Endothelial cell of umbilical vein (primary cell): ENCODE measurements around the gene NT5C. TPM values are rescaled to one million over a fixed set of nuclear protein-coding genes. Genes with fewer than 3 reads are reported as not detected.

Source experiments
- BruUV-seq: library from RNA; stranded (reverse); fragments of 400-500 nt; replicated peaks from 2 replicates; lab custom pipeline; 2021; lab: Mats Ljungman, UMichigan
- CTCF ChIA-PET: fragments of 300-600, 350-600 bp; sonication (Branson Sonifier 250); formaldehyde crosslinking; loops from one replicate; lab custom pipeline; 2021; ENCODE audit warnings: antibody characterized with exemption, inconsistent platforms; lab: Charles Lee
- POLR2A ChIA-PET: fragments of 300-600, 350-600 bp; sonication (Branson Sonifier 250); formaldehyde crosslinking; loops from one replicate; lab custom pipeline; 2021; ENCODE audit warnings: antibody characterized with exemption, inconsistent platforms; lab: Charles Lee
- DNase-seq: peaks from one replicate; pipeline ENCODE4 v3.0.0-alpha.2; 2011; ENCODE audit warnings: low read depth, low spot score
- FAIRE-seq: peaks from 2 replicates; lab custom pipeline; 2011; peaks lifted over from hg19 to GRCh38; lab: Jason Lieb, UNC
- H2AFZ ChIP-seq: 2 replicates; pipeline ENCODE4 v1.6.0; 2012; ENCODE audit warnings: low read depth, low read length, control low read depth, inconsistent platforms
- H3K27ac ChIP-seq: 2 replicates; pipeline ENCODE4 v1.5.1; 2011; ENCODE audit warnings: low read depth, mild to moderate bottlenecking, control low read depth, low read length, moderate library complexity; ENCODE audit not compliant: insufficient read depth
- H3K27me3 ChIP-seq, 2 experiments: 2 replicates each; pipeline versions ENCODE4 v1.6.0 to v1.6.1; 2011; ENCODE audit warnings: low read length in 2 of 2, mixed read lengths in 1 of 2; ENCODE audit not compliant: control insufficient read depth in 2 of 2, insufficient read depth in 2 of 2
- H3K36me3 ChIP-seq, 2 experiments: 2 replicates in 1 of 2; 3 replicates in 1 of 2; pipeline ENCODE4 v1.5.1; 2011; ENCODE audit warnings: low read length in 2 of 2, mild to moderate bottlenecking in 1 of 2, moderate library complexity in 1 of 2; ENCODE audit not compliant: control insufficient read depth in 2 of 2, insufficient read depth in 2 of 2; ENCODE audit errors: extremely low read depth in 1 of 2
- H3K4me1 ChIP-seq: 3 replicates; pipeline ENCODE4 v1.5.1; 2011; ENCODE audit warnings: mild to moderate bottlenecking, low read length; ENCODE audit not compliant: control insufficient read depth, insufficient read depth; ENCODE audit errors: extremely low read depth
- H3K4me2 ChIP-seq: 2 replicates; pipeline ENCODE4 v1.6.1; 2011; ENCODE audit warnings: low read length, control low read depth, mixed read lengths; ENCODE audit not compliant: insufficient read depth
- H3K4me3 ChIP-seq, 3 experiments: fragments of 200-600 bp in 1 of 3; sonication (generic), shearing (Covaris generic) in 1 of 3; replicated peaks in 1 of 3; 2 replicates each; pipeline ENCODE4 v1.5.1; 2011 to 2016; ENCODE audit warnings: control low read depth in 3 of 3, low read length in 3 of 3, mild to moderate bottlenecking in 2 of 3, inconsistent platforms in 1 of 3, low read depth in 1 of 3, moderate library complexity in 1 of 3; ENCODE audit not compliant: insufficient read depth in 1 of 3
- H3K79me2 ChIP-seq: 2 replicates; pipeline ENCODE4 v1.6.0; 2012; ENCODE audit warnings: low read length, inconsistent platforms; ENCODE audit not compliant: control insufficient read depth, insufficient read depth
- H3K9ac ChIP-seq: replicated peaks from 2 replicates; pipeline ENCODE3; 2011; ENCODE audit warnings: low read length, control low read depth; ENCODE audit not compliant: insufficient read depth; ENCODE audit errors: extremely low read depth
- H3K9me1 ChIP-seq: replicated peaks from 3 replicates; pipeline ENCODE4 v1.6.0; 2011; ENCODE audit warnings: mild to moderate bottlenecking, low read length; ENCODE audit not compliant: control insufficient read depth, insufficient read depth; ENCODE audit errors: extremely low read depth
- H3K9me3 ChIP-seq: replicated peaks from 2 replicates; pipeline ENCODE4 v1.5.1; 2012; ENCODE audit warnings: low read length, inconsistent platforms; ENCODE audit not compliant: control insufficient read depth, insufficient read depth
- H4K20me1 ChIP-seq: replicated peaks from 2 replicates; pipeline ENCODE3; 2011; ENCODE audit warnings: mild to moderate bottlenecking, low read length; ENCODE audit not compliant: control insufficient read depth, insufficient read depth; ENCODE audit errors: extremely low read depth
- EZH2 ChIP-seq: IDR thresholded peaks from 2 replicates; pipeline ENCODE4 v1.6.1; 2012; ENCODE audit warnings: borderline replicate concordance, low read depth, mild to moderate bottlenecking, moderate library complexity, low read length, inconsistent platforms; ENCODE audit not compliant: severe bottlenecking
- FOS ChIP-seq: IDR thresholded peaks from 2 replicates; pipeline ENCODE4 v1.6.1; 2011; ENCODE audit warnings: mild to moderate bottlenecking, low read length, moderate library complexity, borderline replicate concordance; ENCODE audit not compliant: insufficient read depth
- GATA2 ChIP-seq: IDR thresholded peaks from 2 replicates; pipeline ENCODE4 v1.7.0; 2011; ENCODE audit warnings: low read depth, mild to moderate bottlenecking, moderate library complexity, mixed read lengths, low read length; ENCODE audit not compliant: insufficient read length, insufficient read depth
- JUN ChIP-seq: IDR thresholded peaks from 2 replicates; pipeline ENCODE4 v1.6.1; 2011; ENCODE audit warnings: borderline replicate concordance, low read depth; ENCODE audit not compliant: insufficient read length, insufficient read depth
- MYC ChIP-seq: IDR thresholded peaks from one replicate; pipeline ENCODE4 v1.6.1; 2011; ENCODE audit warnings: mild to moderate bottlenecking, low read depth, low read length
- POLR2A ChIP-seq: IDR thresholded peaks from 2 replicates; pipeline ENCODE4 v1.6.1; 2012; ENCODE audit warnings: low read depth, mild to moderate bottlenecking, control low read depth, low read length
- POLR2AphosphoS5 ChIP-seq: IDR thresholded peaks from 2 replicates; pipeline ENCODE4 v1.6.1; 2012; ENCODE audit warnings: low read depth, mild to moderate bottlenecking, control low read depth, low read length, moderate library complexity; ENCODE audit not compliant: insufficient read depth
- dilution Hi-C: fragments of 300-500 bp; cut with MboI; formaldehyde crosslinking; loops from one replicate; pipeline ENCODE4 v1.15.0; 2019; ENCODE audit warnings: low sequenced_read_pairs; ENCODE audit not compliant: extremely low pct_ligation_motif_present
- intact Hi-C: fragments of 100-400 bp; cut with micrococcal nuclease; formaldehyde crosslinking; loops from one replicate; pipeline ENCODE4 v1.10.0; 2022
- polyA plus RNA-seq, 4 experiments: library from polyadenylated mRNA; depleted of rRNA in 3 of 4; stranded (reverse) in 3 of 4; unstranded in 1 of 4; fragments of >200 nt; gene quantifications; 2 replicates each; pipeline versions ENCODE4 v1.2.1 to v1.2.3, GENCODE V29; 2011 to 2012; ENCODE audit warnings: missing spikeins in 1 of 4
- total RNA-seq: library from RNA; stranded (reverse); gene quantifications from 2 replicates; pipeline ENCODE4 v1.2.3, GENCODE V29; 2021
- TF ChIP-seq, protein P1 (sequence below), 2 donors: IDR thresholded peaks; 1 replicate in 1 of 2; 2 replicates in 1 of 2; pipeline ENCODE4 v1.5.1; 2011; ENCODE audit warnings: low read length in 2 of 2, mild to moderate bottlenecking in 2 of 2, moderate library complexity in 2 of 2, control low read depth in 1 of 2, inconsistent platforms in 1 of 2, low read depth in 1 of 2; ENCODE audit not compliant: insufficient read depth in 1 of 2; ENCODE audit errors: extremely low read depth in 1 of 2
- TF ChIP-seq, protein P2 (sequence below): IDR thresholded peaks from 2 replicates; pipeline ENCODE4 v1.6.1; 2011; ENCODE audit not compliant: insufficient read depth, insufficient read length

The NT5C gene
- total and polyA plus RNA-seq, 2 donors (not counting 3 experiments of a cell fraction or from before 2014, with no cell fraction given) = 29.1 to 39.2 TPM

DNA sequence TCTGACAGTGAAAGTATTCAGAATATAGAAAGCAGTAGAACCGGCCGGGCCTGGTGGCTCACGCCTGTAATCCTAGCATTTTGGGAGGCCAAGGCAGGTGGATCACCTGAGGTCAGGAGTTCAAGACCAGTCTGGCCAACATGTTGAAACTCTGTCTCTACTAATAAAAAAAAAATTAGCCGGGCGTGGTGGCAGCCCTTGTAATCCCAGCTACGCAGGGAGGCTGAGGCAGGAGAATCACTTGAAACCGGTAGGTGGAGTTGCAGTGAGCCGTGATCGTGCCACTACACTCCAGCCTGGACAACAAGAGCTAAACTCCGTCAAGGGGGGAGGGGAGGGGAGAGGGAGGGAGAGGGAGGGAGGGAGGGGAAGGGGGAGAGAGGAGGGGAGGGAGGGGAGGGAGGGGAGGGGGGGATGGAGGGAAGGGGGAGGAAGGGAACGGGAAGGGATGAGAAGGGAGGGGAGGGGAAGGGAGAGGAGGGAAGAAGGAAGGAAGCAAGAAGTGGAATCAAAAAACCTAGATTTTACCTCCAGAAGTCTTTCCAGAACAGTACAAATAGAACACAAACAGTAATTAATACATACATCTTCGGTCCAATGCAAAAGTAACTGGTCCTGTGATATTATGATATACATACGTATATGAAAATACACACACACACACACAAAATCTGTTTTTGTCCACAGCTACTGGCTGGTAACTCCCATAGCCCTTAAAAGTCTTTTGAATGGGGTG is 10.9 kb upstream of the NT5C start:
- Histone ChIP-seq H4K20me1 (no peaks in the 10 kb centered on the region), H3K4me2 (no peak overlapping the region), H3K9me1 (no peaks in the 10 kb centered on the region), H3K36me3 (peaks cover 23 to 37% of the 10 kb centered on the region in 2 experiments), H3K27me3 (no peaks in the 10 kb centered on the region), H3K9ac (no peak overlapping the region), H3K4me3 (no peak overlapping the region), H3K9me3 (no peaks in the 10 kb centered on the region), H3K27ac (no peak overlapping the region), H3K4me1 (no peaks in the 10 kb centered on the region), H2AFZ (no peak overlapping the region), H3K79me2 (peaks cover 41% of the 10 kb centered on the region)
- FAIRE-seq = no peak
- intact Hi-C loops (no loop called here), dilution Hi-C loops (no loop called here)
- ChIA-PET POLR2A (interaction anchor here (0.5 to 1.6 kb wide), 2 partner anchors 12 to 25 kb away, joined by 3 to 5 read pairs; partner anchors contain the start of gene JPT1), CTCF (interaction anchor here (1.2 to 2.2 kb wide), 2 partner anchors 28 to 29 kb away, joined by 4 to 7 read pairs; no protein-coding TSS in a partner anchor)
- TF ChIP-seq FOS = no peak
- no peak for TF ChIP-seq POLR2AphosphoS5
- TF ChIP-seq, protein P1, sequence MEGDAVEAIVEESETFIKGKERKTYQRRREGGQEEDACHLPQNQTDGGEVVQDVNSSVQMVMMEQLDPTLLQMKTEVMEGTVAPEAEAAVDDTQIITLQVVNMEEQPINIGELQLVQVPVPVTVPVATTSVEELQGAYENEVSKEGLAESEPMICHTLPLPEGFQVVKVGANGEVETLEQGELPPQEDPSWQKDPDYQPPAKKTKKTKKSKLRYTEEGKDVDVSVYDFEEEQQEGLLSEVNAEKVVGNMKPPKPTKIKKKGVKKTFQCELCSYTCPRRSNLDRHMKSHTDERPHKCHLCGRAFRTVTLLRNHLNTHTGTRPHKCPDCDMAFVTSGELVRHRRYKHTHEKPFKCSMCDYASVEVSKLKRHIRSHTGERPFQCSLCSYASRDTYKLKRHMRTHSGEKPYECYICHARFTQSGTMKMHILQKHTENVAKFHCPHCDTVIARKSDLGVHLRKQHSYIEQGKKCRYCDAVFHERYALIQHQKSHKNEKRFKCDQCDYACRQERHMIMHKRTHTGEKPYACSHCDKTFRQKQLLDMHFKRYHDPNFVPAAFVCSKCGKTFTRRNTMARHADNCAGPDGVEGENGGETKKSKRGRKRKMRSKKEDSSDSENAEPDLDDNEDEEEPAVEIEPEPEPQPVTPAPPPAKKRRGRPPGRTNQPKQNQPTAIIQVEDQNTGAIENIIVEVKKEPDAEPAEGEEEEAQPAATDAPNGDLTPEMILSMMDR (IDR thresholded peaks at IDR 0.05; ENCODE audit: extremely low read depth in 1 of 2, insufficient read depth in 1 of 2, low read depth in 1 of 2, low read length in 2 of 2) = no peak
- TF ChIP-seq, protein P2, sequence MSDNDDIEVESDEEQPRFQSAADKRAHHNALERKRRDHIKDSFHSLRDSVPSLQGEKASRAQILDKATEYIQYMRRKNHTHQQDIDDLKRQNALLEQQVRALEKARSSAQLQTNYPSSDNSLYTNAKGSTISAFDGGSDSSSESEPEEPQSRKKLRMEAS = no peak
- no peak for TF ChIP-seq GATA2
- TF ChIP-seq MYC = no peak
- no peak for TF ChIP-seq JUN
- no peak for TF ChIP-seq EZH2
- TF ChIP-seq POLR2A = no peak
- no TSS peak for BruUV-seq
- no peak for DNase-seq
